ENCODE measurements around the gene CEP63.

- TF ChIP-seq CTCF (IDR thresholded peaks at IDR 0.05) (no peak), POLR2A (IDR thresholded peaks at IDR 0.05) (no peak)
These were observed 3.2 kb upstream of the CEP63 start for GRCh38 chr3:134482622-134483021.
